ENCODE data around the gene SLC25A33.

The SLC25A33 gene

DNA sequence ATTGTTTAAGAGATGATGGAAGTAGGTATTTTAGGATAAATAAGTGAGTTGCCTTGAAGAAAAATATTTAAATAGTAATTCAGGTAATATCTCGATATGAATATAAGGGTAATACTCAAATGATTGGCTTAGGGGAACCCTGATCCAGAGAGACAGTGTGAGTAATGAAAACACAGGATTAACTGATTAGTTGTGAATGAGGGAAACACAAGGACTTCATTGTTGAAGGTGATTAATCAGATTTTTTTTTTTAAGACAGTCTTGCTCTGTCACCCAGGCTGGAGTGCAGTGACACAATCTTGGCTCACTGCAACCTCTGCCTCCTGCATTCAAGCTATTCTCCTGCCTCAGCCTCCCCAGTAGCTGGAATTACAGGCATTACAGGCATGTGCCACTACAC is 12.7 kb downstream of the SLC25A33 start:
- no peak for DNase-seq (ENCODE audit: low read depth, low spot score)
- in situ Hi-C loops (cut with HindIII; ENCODE audit: low sequenced_read_pairs): no loop called here
- H3K4me3 ChIP-seq (ENCODE audit: low read depth, low read length): no peak overlapping the region
- no peak for TF ChIP-seq CTCF (IDR thresholded peaks at IDR 0.05; ENCODE audit: low read depth, low read length)

GRCh38 chr1:9553736-9554144 is 14.5 kb downstream of the SLC25A33 start:
- H3K4me3 ChIP-seq (ENCODE audit: low read depth, low read length): no peak overlapping the region
- in situ Hi-C loops (cut with HindIII; ENCODE audit: low sequenced_read_pairs): no loop called here
- no peak for TF ChIP-seq CTCF (IDR thresholded peaks at IDR 0.05; ENCODE audit: low read depth, low read length)
- no peak for DNase-seq (ENCODE audit: low read depth, low spot score)

DNA sequence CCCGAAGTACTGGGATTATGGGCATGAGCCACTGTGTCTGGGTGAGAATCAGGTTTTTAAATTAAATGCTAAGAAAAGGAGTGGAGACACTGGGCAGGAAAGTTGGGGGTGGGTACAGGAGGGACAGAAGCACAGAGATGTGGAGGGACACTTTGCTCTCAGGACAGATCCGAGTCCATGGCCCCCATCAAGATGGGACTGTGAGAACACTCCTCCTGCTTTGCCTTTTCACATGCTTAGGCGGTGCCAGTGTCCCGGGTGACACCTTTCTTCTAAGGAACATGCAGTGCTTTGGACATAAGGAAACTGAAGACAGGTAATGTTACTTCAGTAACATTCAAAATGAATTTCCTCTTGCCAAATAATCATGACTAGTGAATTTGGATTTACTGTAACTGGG is 16.7 kb downstream of the SLC25A33 start:
- in situ Hi-C loops (cut with HindIII; ENCODE audit: low sequenced_read_pairs): no loop called here
- DNase-seq (ENCODE audit: low read depth, low spot score): no peak
- no peak for TF ChIP-seq CTCF (IDR thresholded peaks at IDR 0.05; ENCODE audit: low read depth, low read length)
- H3K4me3 ChIP-seq (ENCODE audit: low read depth, low read length): no peak overlapping the region

- TF ChIP-seq CTCF (IDR thresholded peaks at IDR 0.05; ENCODE audit: low read depth, low read length): no peak
- in situ Hi-C loops (cut with HindIII; ENCODE audit: low sequenced_read_pairs): no loop called here
- DNase-seq (ENCODE audit: low read depth, low spot score): no peak
- no peak overlapping the region for H3K4me3 ChIP-seq (ENCODE audit: low read depth, low read length)
Observed at GRCh38 chr1:9557624-9558023, 18.4 kb downstream of the SLC25A33 start.

- no peak for DNase-seq (ENCODE audit: low read depth, low spot score)
- in situ Hi-C loops (cut with HindIII; ENCODE audit: low sequenced_read_pairs): no loop called here
- no peak overlapping the region for H3K4me3 ChIP-seq (ENCODE audit: low read depth, low read length)
- TF ChIP-seq CTCF (IDR thresholded peaks at IDR 0.05; ENCODE audit: low read depth, low read length): no peak
Observed at GRCh38 chr1:9558271-9558945, 19.1 kb downstream of the SLC25A33 start.

GRCh38 chr1:9558946-9559545 is 19.8 kb downstream of the SLC25A33 start:
- TF ChIP-seq CTCF (IDR thresholded peaks at IDR 0.05; ENCODE audit: low read depth, low read length): no peak

More at GRCh38 chr1:9558946-9559545, 19.8 kb downstream of the SLC25A33 start:
- DNase-seq (ENCODE audit: low read depth, low spot score): no peak
- in situ Hi-C loops (cut with HindIII; ENCODE audit: low sequenced_read_pairs): no loop called here
- H3K4me3 ChIP-seq (ENCODE audit: low read depth, low read length): no peak overlapping the region

All from astrocyte of the spinal cord (primary cell).